Brain pericyte (primary cell): Measurements from ENCODE around the gene ITPR2.

Experiments
- DNase-seq: peaks from one replicate; pipeline ENCODE4 v3.0.0-alpha.2; 2012; ENCODE audit warnings: low read depth, low spot score

Gene ITPR2

GRCh38 chr12:26567126-26567525, 265.9 kb downstream of the ITPR2 start:
- no peak for DNase-seq

- no peak for DNase-seq
Measured at GRCh38 chr12:26566675-26567074, 266.3 kb downstream of the ITPR2 start.

- no peak for DNase-seq
Measured at GRCh38 chr12:26566186-26566585, 266.8 kb downstream of the ITPR2 start.

- DNase-seq: no peak
Measured at GRCh38 chr12:26564391-26564790, 268.6 kb downstream of the ITPR2 start.

GRCh38 chr12:26563552-26563951, 269.4 kb downstream of the ITPR2 start:
- no peak for DNase-seq

GRCh38 chr12:26557326-26557725, 275.7 kb downstream of the ITPR2 start:
- no peak for DNase-seq

GRCh38 chr12:26556916-26557315, 276.1 kb downstream of the ITPR2 start:
- DNase-seq: no peak

GRCh38 chr12:26555139-26555538, 277.9 kb downstream of the ITPR2 start:
- DNase-seq: no peak

GRCh38 chr12:26554332-26554731, 278.7 kb downstream of the ITPR2 start:
- no peak for DNase-seq

GRCh38 chr12:26551385-26551784, 281.6 kb downstream of the ITPR2 start:
- DNase-seq: no peak

GRCh38 chr12:26548227-26548626, 284.8 kb downstream of the ITPR2 start:
- DNase-seq: no peak

GRCh38 chr12:26546535-26547314, 286.3 kb downstream of the ITPR2 start:
- no peak for DNase-seq

- no peak for DNase-seq
Measured at GRCh38 chr12:26539131-26539530, 293.9 kb downstream of the ITPR2 start.

- DNase-seq: no peak
Measured at GRCh38 chr12:26537651-26538050, 295.3 kb downstream of the ITPR2 start.

- DNase-seq: no peak
Measured at GRCh38 chr12:26537126-26537525, 295.9 kb downstream of the ITPR2 start.

- no peak for DNase-seq
Measured at GRCh38 chr12:26535826-26536225, 297.2 kb downstream of the ITPR2 start.

- no peak for DNase-seq
Measured at GRCh38 chr12:26534071-26534470, 298.9 kb downstream of the ITPR2 start.

GRCh38 chr12:26533211-26533610, 299.8 kb downstream of the ITPR2 start:
- no peak for DNase-seq

- DNase-seq: peak; percentile 15
Measured at GRCh38 chr12:26530461-26530860, 302.5 kb downstream of the ITPR2 start.

GRCh38 chr12:26528943-26529342, 304.1 kb downstream of the ITPR2 start:
- no peak for DNase-seq

GRCh38 chr12:26527682-26528081, 305.3 kb downstream of the ITPR2 start:
- DNase-seq: no peak

- DNase-seq: no peak
Measured at GRCh38 chr12:26524862-26525465, 308.0 kb downstream of the ITPR2 start.

- DNase-seq: peak; percentile 18
Measured at GRCh38 chr12:26523708-26524150, 309.3 kb downstream of the ITPR2 start.
